PFSK-1 (cell line): ENCODE measurements around the gene CHTF8.

Experiments used
- FOXP2 ChIP-seq: optimal IDR thresholded peaks from 2 replicates; pipeline ENCODE3; 2011; ENCODE audit warnings: borderline replicate concordance, control low read depth, inconsistent platforms; ENCODE audit not compliant: insufficient read depth; ENCODE audit errors: extremely low read length, extremely low read depth
- POLR2AphosphoS5 ChIP-seq: IDR thresholded peaks from 2 replicates; pipeline ENCODE4 v1.6.1; 2012; ENCODE audit warnings: low read depth, mild to moderate bottlenecking, control low read depth, low read length, moderate library complexity
- REST ChIP-seq, 2 experiments: IDR thresholded peaks; 2 replicates each; pipeline versions ENCODE4 v1.6.1 to v1.8.0; 2011 to 2012; ENCODE audit warnings: low read depth in 2 of 2, low read length in 2 of 2, control low read depth in 1 of 2, inconsistent platforms in 1 of 2, mild to moderate bottlenecking in 1 of 2, moderate library complexity in 1 of 2; ENCODE audit not compliant: insufficient read depth in 1 of 2
- SIN3A ChIP-seq: IDR thresholded peaks from 2 replicates; pipeline ENCODE4 v1.6.1; 2012; ENCODE audit warnings: mild to moderate bottlenecking, low read length, moderate library complexity, borderline replicate concordance; ENCODE audit not compliant: insufficient read depth
- TAF1 ChIP-seq: IDR thresholded peaks from 2 replicates; pipeline ENCODE4 v1.6.1; 2012; ENCODE audit warnings: low read length, control low read depth, borderline replicate concordance; ENCODE audit not compliant: insufficient read depth

GRCh38 chr16:69088684-69089083 lies 43.7 kb downstream of the CHTF8 start:
- TF ChIP-seq REST (IDR thresholded peaks at IDR 0.05; ENCODE audit: insufficient read depth in 1 of 2, low read depth in 2 of 2, low read length in 2 of 2) (no peak), POLR2AphosphoS5 (no peak), TAF1 (no peak), SIN3A (no peak), FOXP2 (no peak)
